Myocyte (in vitro differentiated cells): ENCODE results near the gene KRTAP4-11. TPM values are rescaled to one million over a fixed set of nuclear protein-coding genes. Genes with fewer than 3 reads are reported as not detected.
A peak's percentile ranks its signal among the peaks of the same experiment; 100 is the strongest.
"Not testable (repeated sequence)": the region's sequence is repeated elsewhere in the genome, so short reads cannot be mapped to it uniquely, and the experiment has no call there.

Experiments
- DNase-seq: peaks from one replicate; pipeline ENCODE4 v3.0.0-alpha.2; 2012; ENCODE audit warnings: low read depth
- polyA plus RNA-seq: library from polyadenylated mRNA; unstranded; fragments of >200 nt; gene quantifications from one replicate; pipeline ENCODE4 v1.2.1, GENCODE V29; 2012; ENCODE audit warnings: missing spikeins
- total RNA-seq: library from RNA; depleted of rRNA; stranded (reverse); fragments of >200 nt; gene quantifications from 2 replicates; pipeline ENCODE4 v1.2.3, GENCODE V29; 2014

The KRTAP4-11 gene
- total RNA-seq, result not detected in 2 replicates
- polyA plus RNA-seq, result not detected

DNA sequence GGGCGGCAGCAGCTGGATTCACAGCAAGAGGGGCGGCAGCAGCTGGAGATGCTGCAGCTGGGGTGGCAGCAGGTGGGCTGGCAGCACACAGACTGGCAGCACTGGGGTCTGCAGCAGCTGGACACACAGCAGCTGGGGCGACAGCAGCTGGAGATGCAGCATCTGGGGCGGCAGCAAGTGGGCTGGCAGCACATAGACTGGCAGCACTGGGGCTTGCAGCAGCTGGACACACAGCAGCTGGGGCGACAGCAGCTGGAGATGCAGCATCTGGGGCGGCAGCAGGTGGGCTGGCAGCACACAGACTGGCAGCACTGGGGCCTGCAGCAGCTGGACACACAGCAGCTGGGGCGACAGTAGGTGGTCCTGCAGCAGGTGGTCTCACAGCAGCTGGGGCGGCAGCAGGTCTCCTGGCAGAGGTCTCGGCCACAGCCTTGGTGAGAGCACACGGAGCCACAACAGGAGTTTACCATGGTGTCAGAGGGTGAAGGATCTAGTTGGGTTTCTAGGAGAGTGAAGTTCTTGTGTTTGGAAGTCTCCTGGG, at the start of gene KRTAP4-11:
KRTAP4-11 (minus strand) TSS at position 528 of the 541 bp plus-strand sequence; CDS start at position 470, 58 bp downstream.
- not testable (repeated sequence) for DNase-seq

DNA sequence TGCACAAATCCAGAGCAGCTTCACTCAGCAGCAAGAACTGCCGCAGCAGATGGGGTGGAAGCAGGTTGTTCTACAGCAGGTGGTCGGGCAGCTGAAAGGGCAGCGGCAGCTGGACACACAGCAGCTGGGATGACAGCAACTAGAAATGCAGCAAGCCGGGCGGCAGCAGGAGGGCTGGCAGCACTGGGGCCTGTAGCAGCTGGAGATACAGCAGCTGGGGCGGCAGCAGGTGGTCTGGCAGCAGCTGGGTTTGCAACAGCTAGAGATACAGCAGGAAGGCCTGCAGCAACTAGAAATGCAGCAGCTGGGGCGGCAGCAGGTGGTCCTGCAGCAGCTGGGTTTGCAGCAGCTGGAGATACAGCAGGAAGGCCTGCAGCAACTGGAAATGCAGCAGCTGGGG, 49.4 kb upstream of the KRTAP4-11 start:
- no peak for DNase-seq

DNA sequence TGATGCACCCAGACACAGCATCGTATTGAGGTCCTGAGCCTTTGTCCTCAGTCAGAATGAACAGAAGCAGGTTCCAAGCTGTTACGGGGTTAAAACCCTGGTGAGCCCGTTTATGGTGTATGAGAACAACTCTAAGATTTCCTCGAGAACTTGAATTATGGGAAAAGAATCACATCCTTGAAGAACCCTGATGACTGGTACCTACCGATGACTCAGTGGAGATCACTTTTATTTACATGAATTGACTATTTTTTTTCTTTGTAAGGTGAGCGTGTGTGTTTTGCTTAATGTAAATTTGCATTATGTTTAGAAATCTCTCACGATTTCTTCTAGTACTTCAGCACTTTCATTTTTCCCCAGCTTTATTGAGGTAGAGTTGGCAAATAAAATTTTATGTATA, 45.7 kb upstream of the KRTAP4-11 start:
- no peak for DNase-seq

DNA sequence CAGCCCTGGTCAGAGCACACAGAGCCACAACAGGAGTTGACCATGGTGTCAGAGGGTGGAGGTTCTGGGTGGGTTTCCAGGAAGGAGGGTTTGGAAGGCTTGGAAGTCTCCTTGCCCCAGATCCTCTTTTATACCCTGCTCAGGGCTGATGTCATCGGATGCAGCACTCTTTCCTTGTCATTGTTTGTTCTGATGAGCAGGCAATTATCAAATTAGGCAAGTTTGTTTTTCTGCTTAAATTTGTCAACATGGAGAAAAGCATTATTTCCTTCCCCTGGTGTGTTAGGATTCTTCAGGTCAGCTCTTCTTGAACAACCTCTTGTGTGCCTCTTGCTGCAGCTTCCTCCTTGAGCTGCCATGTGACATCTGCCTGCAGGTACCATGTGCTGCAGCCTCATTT, 42.5 kb upstream of the KRTAP4-11 start, which contains the start of gene KRTAP4-4:
KRTAP4-4 (minus strand) TSS at position 101 of the 400 bp plus-strand sequence; CDS start at position 44, 57 bp downstream.
- DNase-seq, result no peak

DNA sequence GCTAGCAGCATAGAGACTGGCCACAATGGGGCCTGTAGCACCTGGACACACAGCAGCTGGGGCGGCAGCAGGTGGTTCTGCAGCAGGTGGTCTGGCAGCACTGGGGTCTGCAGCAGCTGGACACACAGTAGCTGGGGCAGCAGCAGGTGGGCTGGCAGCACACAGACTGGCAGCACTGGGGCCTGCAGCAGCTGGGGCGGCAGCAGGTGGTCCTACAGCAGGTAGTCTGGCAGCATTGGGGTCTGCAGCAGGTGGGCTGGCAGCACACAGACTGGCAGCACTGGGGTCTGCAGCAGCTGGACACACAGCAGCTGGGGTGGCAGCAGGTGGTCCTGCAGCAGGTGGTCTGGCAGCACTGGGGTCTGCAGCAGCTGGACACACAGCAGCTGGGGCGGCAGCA, 42.0 kb upstream of the KRTAP4-11 start:
- DNase-seq, result not testable (repeated sequence)

DNA sequence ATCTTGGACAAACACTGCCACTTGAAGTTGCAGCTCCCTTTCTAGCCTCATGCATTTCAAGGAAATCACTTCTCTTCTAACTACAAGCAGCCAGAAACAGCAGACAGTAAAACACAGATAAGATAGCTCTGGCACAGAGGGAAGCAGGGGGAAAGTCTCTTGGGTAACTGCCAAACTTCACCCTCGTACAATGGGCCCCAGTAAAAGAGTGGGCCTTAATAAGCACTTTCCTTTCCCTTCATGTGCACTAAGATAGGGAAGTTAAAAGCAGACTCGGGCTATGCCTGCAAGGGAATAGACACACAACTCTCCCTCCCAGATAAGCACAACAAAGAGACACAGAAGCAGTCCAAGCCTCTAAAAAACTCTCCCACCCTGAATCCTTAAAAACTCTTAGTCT, 35.7 kb upstream of the KRTAP4-11 start:
- no peak for DNase-seq

DNA sequence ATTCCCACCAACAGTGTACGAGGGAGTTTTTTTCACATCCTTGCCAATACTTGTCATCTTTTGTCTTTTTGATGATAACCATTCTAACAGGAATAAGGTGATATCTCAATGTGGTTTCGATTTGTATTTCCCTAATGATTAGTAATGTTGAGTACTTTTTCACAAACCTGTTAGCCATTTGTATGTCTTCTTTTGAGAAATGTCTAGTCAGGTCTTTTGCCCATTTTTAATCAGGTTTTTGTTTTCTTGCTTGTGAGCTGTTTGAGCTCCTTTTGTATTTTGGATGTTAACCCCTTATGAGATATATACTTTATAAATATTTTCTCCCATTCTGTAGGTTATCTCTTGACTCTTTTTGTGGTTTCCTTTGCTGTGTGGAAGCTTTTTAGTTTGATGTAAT, 33.4 kb upstream of the KRTAP4-11 start:
- DNase-seq, result no peak

DNA sequence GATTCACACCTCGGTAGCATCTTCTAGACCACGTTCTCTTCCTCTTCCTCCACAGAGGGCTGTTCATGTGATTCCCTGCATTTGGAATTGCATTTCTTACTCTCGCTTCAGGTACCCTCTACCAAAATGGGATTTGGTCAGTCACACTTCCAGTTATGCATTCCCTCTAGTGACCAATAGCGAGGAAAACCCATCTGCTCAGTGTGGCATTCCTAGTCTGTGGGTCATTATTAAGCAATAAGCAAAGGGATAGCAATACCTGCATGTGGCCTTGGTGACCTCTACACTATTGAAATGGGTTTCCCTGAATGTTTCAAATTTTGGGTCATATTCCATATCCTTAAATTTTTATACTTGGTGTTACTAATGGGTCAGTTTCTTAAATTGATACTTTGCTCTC, 31.9 kb upstream of the KRTAP4-11 start:
- DNase-seq, result no peak

DNA sequence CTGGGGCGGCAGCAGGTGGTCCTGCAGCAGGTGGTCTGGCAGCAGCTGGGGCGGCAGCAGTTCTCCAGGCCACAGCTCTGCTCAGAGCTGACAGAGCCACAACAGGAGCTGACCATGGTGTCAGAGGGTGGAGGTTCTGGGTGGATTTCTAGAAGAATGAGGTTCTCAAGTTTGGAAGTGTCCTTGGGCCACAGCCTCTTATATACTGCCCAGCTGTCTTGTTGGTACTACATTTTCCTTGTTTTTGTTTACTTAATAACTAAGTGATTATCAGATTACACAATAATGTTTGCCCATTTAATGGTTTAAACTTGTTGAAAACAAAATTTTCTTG, 31.4 kb upstream of the KRTAP4-11 start, which contains the start of gene KRTAP4-5:
KRTAP4-5 (minus strand) TSS at position 174 of the 334 bp plus-strand sequence; CDS start at position 116, 58 bp downstream.
- DNase-seq, result no peak

DNA sequence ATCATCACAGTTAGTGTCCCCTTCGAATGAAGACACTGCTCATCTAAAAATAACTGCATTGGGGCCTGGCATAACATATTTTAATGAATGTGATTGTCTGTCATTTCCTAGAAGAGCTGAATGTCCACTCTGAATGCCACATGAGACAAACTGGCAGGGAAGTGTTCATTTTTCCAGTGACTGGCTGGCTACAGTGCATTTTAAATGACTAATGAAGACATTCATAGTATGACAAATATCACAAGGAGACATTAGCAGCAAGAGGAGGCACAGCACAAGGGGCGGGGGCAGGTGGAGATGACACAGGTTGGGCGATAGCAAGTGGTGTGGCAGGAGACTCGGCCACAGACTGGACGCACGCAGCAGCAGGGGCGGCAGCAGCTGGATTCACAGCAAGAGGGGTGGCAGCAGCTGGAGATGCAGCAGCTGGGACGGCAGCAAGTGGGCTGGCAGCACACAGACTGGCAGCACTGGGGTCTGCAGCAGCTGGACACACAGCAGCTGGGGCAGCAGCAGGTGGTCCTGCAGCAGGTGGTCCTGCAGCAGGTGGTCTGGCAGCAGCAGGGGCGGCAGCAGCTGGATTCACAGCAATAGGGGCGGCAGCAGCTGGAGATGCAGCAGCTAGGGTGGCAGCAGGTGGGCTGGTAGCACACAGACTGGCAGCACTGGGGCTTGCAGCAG, 30.9 kb upstream of the KRTAP4-11 start:
- peak; percentile 14 for DNase-seq

DNA sequence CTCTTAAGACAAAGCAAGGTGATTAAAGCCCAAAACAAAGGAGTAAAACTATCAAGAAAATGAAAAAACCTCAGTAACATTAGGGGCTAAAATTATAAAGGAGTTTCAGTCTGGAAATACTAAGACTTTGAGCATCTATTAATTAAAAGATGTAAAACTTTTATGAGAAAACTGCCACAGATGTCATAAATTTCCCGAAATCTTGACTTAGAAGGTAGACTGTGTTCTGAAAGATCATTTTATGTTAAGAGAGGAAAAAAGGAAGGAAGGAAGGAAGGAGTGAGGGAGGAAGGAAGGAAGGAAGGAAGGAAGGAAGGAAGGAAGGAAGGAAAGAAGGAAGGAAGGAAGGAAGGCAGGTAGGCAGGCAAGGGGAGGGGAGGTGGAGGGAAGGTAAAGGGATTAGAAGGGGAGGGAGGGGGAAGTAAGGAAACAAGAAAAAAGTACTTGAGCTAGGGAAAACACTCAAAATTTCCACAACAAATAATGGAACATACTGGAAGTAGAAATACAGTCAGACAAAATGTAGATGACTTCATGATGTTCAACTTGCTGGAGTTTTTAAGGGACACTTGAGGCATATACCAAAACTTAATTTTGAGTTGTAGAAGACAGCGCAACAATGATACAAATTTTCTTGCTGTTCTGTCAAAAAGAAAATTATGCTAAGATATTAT, 29.5 kb upstream of the KRTAP4-11 start:
- DNase-seq, result no peak

DNA sequence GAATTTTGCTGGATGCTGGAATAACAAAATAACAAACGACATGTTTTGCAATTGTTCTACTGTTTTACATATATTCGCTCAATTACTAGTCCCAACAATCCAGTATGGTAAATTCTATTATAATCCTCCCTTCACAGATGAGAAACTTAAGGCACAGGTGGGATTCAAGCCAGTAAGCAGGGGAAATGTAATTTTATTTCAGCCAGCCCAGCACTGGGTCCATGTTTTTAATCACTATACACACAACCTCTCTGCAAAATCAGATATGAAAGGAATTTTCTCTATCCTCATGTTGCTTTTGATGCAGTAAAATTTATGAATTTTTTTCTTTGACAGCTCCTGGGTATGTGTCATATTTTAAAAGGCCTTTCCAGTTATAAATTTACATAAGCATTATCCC, 27.1 kb upstream of the KRTAP4-11 start:
- DNase-seq, result no peak

DNA sequence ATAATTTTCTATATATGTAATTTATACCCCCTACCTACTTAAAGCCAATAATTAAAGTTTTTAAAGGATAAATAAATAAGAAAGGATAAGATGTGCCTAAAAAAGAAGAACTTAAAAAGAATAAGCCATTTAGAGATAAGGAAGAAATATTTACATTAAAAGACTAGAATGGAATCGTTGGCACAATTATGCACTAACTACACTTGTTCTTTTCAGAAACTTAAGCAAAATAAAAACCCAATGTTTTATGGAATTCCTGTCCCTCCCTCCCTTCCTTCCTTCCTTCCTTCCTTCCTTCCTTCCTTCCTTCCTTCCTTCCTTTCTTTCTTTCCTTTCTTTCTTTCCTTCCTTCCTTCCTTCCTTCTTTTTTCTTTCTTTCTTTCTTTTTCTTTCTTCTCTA, 26.7 kb upstream of the KRTAP4-11 start:
- no peak for DNase-seq

DNA sequence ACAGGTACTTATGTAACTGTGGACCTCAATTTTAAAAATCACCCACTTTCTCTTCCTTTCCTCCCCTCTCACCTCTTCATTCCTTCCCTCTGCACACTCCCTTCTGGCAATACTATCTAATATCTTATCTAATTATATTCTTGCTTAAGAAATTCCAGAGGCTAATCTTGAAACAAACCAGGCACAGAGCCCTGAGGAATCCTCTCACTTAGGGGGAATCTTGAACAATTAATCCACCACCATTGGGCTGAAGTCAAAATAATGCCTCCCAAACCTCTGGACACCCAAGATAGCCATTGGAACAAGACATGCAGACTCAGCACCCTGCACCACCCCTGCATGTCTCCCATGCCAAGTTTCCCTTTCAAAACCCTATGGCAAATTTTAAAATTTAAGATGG, 23.2 kb upstream of the KRTAP4-11 start:
- no peak for DNase-seq

DNA sequence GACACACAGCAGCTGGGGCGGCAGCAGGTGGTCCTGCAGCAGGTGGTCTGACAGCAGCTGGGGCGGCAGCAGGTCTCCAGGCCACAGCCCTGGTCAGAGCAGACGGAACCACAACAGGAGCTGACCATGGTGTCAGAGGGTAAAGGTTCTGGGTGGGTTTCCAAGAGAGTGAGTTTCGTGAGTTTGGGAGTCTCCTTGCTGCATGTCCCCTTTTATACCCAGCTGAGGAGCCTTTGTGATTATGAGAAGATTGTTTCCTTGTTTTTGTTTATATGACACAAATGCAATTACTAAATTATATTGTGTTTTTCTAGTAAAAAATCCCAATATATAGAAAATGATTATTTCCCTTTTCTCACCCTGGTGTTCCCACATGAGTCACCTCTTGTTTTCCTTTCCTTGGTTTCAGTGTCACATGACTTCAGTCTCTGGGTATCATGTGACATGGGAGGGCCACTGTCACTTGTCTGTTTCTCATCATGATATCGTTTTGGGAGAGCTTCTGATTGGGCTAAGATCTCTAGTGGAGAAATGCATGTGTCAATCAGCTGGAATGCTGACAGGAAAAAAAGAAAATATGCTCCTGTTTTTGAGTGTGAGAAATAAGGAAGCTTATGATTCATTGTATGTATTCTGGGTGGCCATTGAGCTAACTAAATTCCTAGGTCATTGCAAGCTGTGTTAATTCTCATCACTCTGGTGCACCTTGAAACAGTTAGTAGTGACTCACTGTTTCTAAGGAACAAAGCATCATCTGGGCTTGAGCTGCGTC, 22.4 kb upstream of the KRTAP4-11 start, which contains the start of gene KRTAP4-6:
KRTAP4-6 (minus strand) TSS at position 185 of the 772 bp plus-strand sequence; CDS start at position 128, 57 bp downstream.
- DNase-seq, result no peak

DNA sequence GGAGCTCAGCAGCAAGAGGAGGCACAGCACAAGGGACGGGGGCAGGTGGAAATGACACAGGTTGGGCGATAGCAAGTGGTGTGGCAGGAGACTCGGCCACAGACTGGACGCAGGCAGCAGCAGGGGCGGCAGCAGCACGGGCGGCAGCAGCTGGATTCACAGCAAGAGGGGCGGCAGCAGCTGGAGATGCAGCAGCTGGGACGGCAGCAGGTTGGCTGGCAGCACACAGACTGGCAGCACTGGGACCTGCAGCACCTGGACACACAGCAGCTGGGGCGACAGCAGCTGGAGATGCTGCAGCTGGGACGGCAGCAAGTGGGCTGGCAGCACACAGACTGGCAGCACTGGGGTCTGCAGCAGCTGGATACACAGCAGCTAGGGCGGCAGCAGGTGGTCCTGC, 21.7 kb upstream of the KRTAP4-11 start:
- not testable (repeated sequence) for DNase-seq

DNA sequence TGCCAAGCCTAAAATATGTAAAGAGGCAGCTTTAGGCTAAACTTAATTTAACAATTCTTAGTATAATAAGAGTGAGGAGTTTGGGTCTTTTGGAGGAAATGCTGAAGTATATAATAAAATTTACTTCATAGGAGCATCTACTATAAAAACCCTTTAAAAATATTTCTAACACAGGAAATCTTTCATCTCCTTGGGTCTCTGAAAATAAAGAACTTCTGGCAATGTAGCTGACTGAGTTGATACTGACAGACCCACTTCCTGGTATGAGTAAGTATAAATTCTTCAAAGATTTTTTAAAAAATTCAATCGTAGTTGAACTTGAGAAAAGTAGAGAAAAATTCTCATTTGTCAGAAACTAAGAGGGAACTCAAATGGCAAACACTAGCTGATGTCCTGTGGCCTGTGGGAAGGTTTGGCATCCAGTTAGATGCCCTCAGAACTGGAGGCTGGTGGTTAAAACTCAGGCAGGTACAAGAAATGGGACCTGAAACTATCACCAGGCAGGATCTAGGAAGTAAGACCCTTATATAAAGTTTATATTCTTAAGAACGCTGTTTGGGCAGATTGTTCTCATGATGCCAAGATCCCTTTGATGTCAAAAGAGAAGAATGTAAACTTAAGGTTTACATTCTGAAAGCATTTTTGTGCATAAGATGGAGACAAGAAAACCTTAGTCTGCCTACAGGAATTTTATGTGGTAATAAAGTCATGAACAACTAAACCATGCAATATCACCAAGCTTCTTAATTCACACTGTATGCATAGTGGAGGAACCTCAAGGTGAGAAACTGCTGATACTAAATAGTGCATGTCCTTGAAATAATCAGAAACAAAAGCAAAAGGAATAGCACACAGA, 15.9 kb upstream of the KRTAP4-11 start:
- DNase-seq, result no peak

DNA sequence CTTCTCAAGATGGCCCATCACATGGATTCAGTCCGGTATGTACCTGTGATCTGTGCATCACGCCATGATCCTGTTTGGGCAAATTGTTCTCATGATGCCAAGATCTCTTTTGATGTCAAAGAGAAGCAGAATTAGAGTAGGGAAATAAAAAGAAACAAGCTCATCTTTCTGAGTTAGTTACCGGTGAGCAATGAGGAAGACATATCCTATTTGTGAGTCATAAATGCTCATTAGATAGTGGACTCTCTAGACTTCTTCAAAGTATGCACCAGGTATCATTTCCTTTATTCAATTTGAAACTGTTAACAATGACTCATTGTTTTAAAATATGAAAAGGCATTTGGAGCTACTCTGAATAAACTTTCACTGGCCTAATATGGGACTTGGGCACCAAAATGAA, 13.8 kb upstream of the KRTAP4-11 start:
- DNase-seq, result no peak

DNA sequence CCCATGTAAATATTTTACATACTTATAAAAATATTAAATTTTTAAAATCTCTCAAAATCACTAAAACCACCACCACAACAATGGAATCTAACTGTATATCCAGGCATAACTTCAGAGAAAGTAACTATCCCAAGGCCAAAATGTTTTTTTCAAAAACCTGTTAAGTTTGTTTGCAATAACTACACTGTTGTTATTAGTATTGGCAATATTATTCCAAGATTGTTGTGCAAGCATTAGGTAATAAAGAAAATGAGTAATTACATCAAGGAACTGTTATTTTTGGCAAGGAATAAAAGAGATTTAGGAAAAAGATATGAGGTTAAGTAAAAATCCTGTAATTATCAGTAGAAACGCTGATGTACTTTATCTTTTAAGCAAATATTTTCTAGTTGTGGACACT, 9.2 kb upstream of the KRTAP4-11 start:
- DNase-seq, result no peak

DNA sequence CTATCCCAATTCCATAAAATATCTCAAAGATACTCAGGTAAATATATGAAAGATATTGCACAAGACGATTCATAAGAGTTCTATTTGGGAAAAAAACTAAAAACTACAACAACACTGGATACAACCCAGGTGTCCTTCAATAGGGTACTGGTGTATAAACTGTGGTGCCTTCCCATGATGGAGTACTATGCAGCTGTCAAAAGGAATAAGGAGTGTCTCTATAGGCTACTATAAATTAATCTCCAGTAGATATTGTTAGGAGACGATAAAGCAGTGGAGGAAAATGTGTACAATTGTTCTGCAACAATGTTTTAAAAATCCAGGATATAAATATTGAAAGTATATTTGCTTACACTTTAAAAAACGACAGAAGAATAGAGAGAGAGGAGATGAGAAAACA, 8.2 kb upstream of the KRTAP4-11 start:
- no peak for DNase-seq

DNA sequence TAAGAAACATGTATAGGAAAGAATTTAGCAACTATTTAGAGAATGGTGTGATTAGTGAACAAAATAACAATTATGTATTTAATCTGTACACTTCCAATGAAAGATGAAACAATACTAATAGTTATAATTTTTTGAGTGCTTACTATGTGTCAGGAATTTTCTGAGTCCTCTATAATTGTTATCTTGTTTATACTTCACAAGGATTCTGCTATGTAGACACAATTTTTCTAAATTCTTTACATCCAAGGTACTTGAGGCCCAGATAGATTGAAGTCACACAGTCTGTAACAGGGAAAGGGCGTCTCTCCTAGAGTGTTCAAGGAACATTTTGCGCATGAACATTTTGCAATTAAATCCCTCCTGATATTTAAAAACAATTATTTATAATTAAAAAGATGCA, 6.9 kb upstream of the KRTAP4-11 start:
- no peak for DNase-seq
